Vein endothelial cell (primary cell): ENCODE data around the gene DHX30. TPM values are rescaled to one million over a fixed set of nuclear protein-coding genes. Genes with fewer than 3 reads are reported as not detected.
A peak's percentile ranks its signal among the peaks of the same experiment; 100 is the strongest.

Experiments used
- small RNA-seq: library from RNA; depleted of rRNA; stranded (forward); fragments of <200 nt; gene quantifications from one replicate; pipeline ENCODE3, GENCODE V24; 2012
- total RNA-seq: library from RNA; depleted of rRNA; stranded (reverse); fragments of >200 nt; gene quantifications from 2 replicates; pipeline ENCODE4 v1.2.3, GENCODE V29; 2012

DHX30 gene
- total RNA-seq = 88.8 and 89.4 TPM in 2 replicates

GRCh38 chr3:47802734-47803479 is at the start of gene DHX30:
Gene DHX30, plus strand, starts transcription at chr3:47803138. Its CDS starts 7,546 bp downstream, at chr3:47810684.

GRCh38 chr3:47781685-47782445 is 21.1 kb upstream of the DHX30 start, which contains the start of gene SMARCC1:
Gene SMARCC1, minus strand, starts transcription at chr3:47781893. Its CDS starts 96 bp downstream, at chr3:47781797.

Small RNA genes lying within 50 kb of the gene (small RNA-seq; reads per million reads assigned to genes)
- gene MIR1226 = 28.9 reads per million, percentile 98 among the genes with 10 or more reads in this experiment
- gene RF02271 = not detected

Other genes starting within 250 kb of the DHX30 start
- 0.65 and 0.67 TPM in 2 replicates for gene CSPG5, start 224.3 kb upstream of the DHX30 start, total RNA-seq
- gene SMARCC1, start 21.2 kb upstream of the DHX30 start, total RNA-seq = 76.1 and 79.0 TPM in 2 replicates
- 158 and 177 TPM in 2 replicates for gene MAP4, start 213.3 kb downstream of the DHX30 start, total RNA-seq